Lower leg skin (tissue), 4 donors: ENCODE measurements around the gene GPR84. TPM values are rescaled to one million over a fixed set of nuclear protein-coding genes. Genes with fewer than 3 reads are reported as not detected.

ENCODE experiments used
- DNase-seq, 2 donors: peaks; one replicate each; pipeline ENCODE4 v3.0.0-alpha.2; 2019; ENCODE audit warnings: low spot score in 2 of 2
- H3K4me3 ChIP-seq: fragments of 200-600 bp; sonication (generic); 2 replicates; pipeline ENCODE4 v1.5.1; 2017; ENCODE audit warnings: mild to moderate bottlenecking, low read depth; ENCODE audit not compliant: poor library complexity, severe bottlenecking
- CTCF ChIP-seq, 3 donors: fragments of 450-650 bp; IDR thresholded peaks; one replicate each; pipeline ENCODE4 v1.5.1; 2016; ENCODE audit warnings: antibody characterized with exemption in 3 of 3, mild to moderate bottlenecking in 3 of 3, moderate library complexity in 2 of 3
- POLR2A ChIP-seq, 2 donors: fragments of 450-650 bp; IDR thresholded peaks; one replicate each; pipeline ENCODE4 v1.6.1; 2016 to 2017; ENCODE audit warnings: antibody characterized with exemption in 2 of 2, mild to moderate bottlenecking in 1 of 2, moderate library complexity in 1 of 2
- WGBS, 2 donors: methylation state at CpG; one replicate each; pipeline ENCODE4 v1.1.5; 2018; 5-methylcytosine and 5-hydroxymethylcytosine counted together
- intact Hi-C: fragments of 100-400 bp; cut with DNase I; formaldehyde crosslinking; loops from one replicate; pipeline ENCODE4 v1.15.0; 2023; ENCODE audit warnings: low total_unique reads
- total RNA-seq, 4 donors: library from RNA; depleted of rRNA; stranded (reverse); fragments of >200 nt; gene quantifications; one replicate each; pipeline ENCODE4 v1.1.0, GENCODE V29; 2016

Gene GPR84
- total RNA-seq, 4 donors from 2014 or later, result 0.42 TPM; not detected in 3

- 94 to 100% methylated on average over 1 of the region's 1 CpG for WGBS, 2 donors
- TF ChIP-seq POLR2A (IDR thresholded peaks at IDR 0.05), result no peak
- no peak for TF ChIP-seq CTCF (IDR thresholded peaks at IDR 0.05)
- intact Hi-C loops, result no loop called here
These were observed 30.7 kb upstream of the GPR84 start for GRCh38 chr12:54394986-54395385.

GRCh38 chr12:54394281-54394719, 30.0 kb upstream of the GPR84 start:
- no peak overlapping the region for H3K4me3 ChIP-seq
- TF ChIP-seq POLR2A (IDR thresholded peaks at IDR 0.05) (no peak), CTCF (IDR thresholded peaks at IDR 0.05) (peak in 1 of 3 donors; percentile 60)
- intact Hi-C loops, result no loop called here
- WGBS, 2 donors, result 18 to 22% methylated on average over 4 of the region's 4 CpGs
- DNase-seq, result no peak

More at GRCh38 chr12:54394986-54395385, 30.7 kb upstream of the GPR84 start:
- no peak for DNase-seq
- H3K4me3 ChIP-seq, result no peak overlapping the region

- intact Hi-C loops, result no loop called here
- no peak overlapping the region for H3K4me3 ChIP-seq
- no peak for DNase-seq
- TF ChIP-seq CTCF (IDR thresholded peaks at IDR 0.05) (no peak), POLR2A (IDR thresholded peaks at IDR 0.05) (no peak)
- WGBS, 2 donors, result 38 to 51% methylated on average over 3 of the region's 3 CpGs
These were observed 29.5 kb upstream of the GPR84 start for GRCh38 chr12:54393743-54394142.

- H3K4me3 ChIP-seq, result no peak overlapping the region
- TF ChIP-seq POLR2A (IDR thresholded peaks at IDR 0.05) (no peak), CTCF (IDR thresholded peaks at IDR 0.05) (no peak)
- WGBS, 2 donors, result 61 to 66% methylated on average over 6 of the region's 6 CpGs
- DNase-seq, result no peak
- intact Hi-C loops, result no loop called here
These were observed 28.9 kb upstream of the GPR84 start for GRCh38 chr12:54393207-54393609.

GRCh38 chr12:54392485-54393206, 28.4 kb upstream of the GPR84 start:
- intact Hi-C loops, result no loop called here
- no peak overlapping the region for H3K4me3 ChIP-seq
- TF ChIP-seq CTCF (IDR thresholded peaks at IDR 0.05) (no peak), POLR2A (IDR thresholded peaks at IDR 0.05) (no peak)
- DNase-seq, result no peak
- WGBS, 2 donors, result 53 to 71% methylated on average over 8 of the region's 8 CpGs
